Glutamatergic neuron (in vitro differentiated cells): ENCODE data around the gene CLK2. TPM values are rescaled to one million over a fixed set of nuclear protein-coding genes. Genes with fewer than 3 reads are reported as not detected.

Experiments used
- DNase-seq: peaks from one replicate; pipeline ENCODE4 v3.0.0; 2022
- H3K27ac Mint-ChIP-seq: one replicate; pipeline ENCODE4 v1.8.0; 2020; ENCODE audit warnings: mild to moderate bottlenecking, mixed read lengths, inconsistent platforms; ENCODE audit not compliant: unreplicated experiment
- H3K27me3 Mint-ChIP-seq: one replicate; pipeline ENCODE4 v1.8.0; 2020; ENCODE audit warnings: mild to moderate bottlenecking, moderate library complexity, mixed read lengths, inconsistent platforms; ENCODE audit not compliant: unreplicated experiment
- H3K36me3 Mint-ChIP-seq: one replicate; pipeline ENCODE4 v1.8.0; 2020; ENCODE audit warnings: mild to moderate bottlenecking, mixed read lengths, inconsistent platforms; ENCODE audit not compliant: unreplicated experiment
- H3K4me1 Mint-ChIP-seq: one replicate; pipeline ENCODE4 v1.8.0; 2020; ENCODE audit warnings: mild to moderate bottlenecking, low read depth, mixed read lengths, inconsistent platforms; ENCODE audit not compliant: unreplicated experiment
- H3K4me3 Mint-ChIP-seq: one replicate; pipeline ENCODE4 v1.8.0; 2020; ENCODE audit warnings: mild to moderate bottlenecking, mixed read lengths, inconsistent platforms; ENCODE audit not compliant: unreplicated experiment
- H3K9me3 Mint-ChIP-seq: one replicate; pipeline ENCODE4 v1.8.0; 2020; ENCODE audit warnings: mild to moderate bottlenecking, moderate library complexity, mixed read lengths, inconsistent platforms; ENCODE audit not compliant: unreplicated experiment
- total RNA-seq: library from RNA; stranded (reverse); fragmentation: NEBNext Ultra II Directional; extraction: Animal tissue kit (Norgen Biotek cat#: 25700); gene quantifications from one replicate; pipeline ENCODE4 v1.2.1, GENCODE V29; 2021; ENCODE audit not compliant: unreplicated experiment
- TF ChIP-seq, protein P1 (sequence below): fragments of 200-600 bp; sonication (generic); IDR thresholded peaks from one replicate; pipeline ENCODE4 v1.5.0; 2021; ENCODE audit not compliant: partially characterized antibody, unreplicated experiment

CLK2 gene
- total RNA-seq, 1 donor from 2014 or later: 74.8 TPM

DNA sequence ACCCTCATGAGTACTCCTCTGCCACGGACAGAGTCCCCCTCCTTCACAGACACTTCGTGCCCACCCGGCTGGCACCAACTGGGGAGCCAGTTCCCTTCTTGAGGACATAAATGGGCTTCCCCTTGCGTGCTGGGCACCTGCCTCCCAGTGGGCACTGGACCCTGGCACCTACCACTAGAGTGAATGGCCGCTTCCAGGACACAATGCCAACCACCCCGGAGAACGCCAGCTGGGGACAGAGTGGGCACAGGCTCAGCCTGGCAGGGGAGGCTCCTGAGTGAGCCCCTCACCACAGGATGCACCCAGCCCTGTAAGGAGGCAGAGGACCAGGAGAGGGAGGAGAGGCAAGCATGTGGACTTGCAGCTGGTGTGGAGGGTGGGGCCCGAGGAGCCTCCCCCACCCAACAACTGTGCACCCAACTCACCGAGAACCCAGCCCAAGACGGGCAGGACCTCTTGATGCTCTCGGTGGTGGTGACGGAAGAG, 19.0 kb downstream of the CLK2 start:
- peak overlapping the region; percentile 72 for H3K27ac Mint-ChIP-seq
- peaks cover 30% of the 10 kb centered on the region for H3K4me1 Mint-ChIP-seq
- H3K36me3 Mint-ChIP-seq: peaks cover 12% of the 10 kb centered on the region
- peaks cover 12% of the 10 kb centered on the region for H3K27me3 Mint-ChIP-seq
- peaks cover 12% of the 10 kb centered on the region for H3K9me3 Mint-ChIP-seq
- peak overlapping the region; percentile 80 for H3K4me3 Mint-ChIP-seq
- DNase-seq: no peak
- TF ChIP-seq, protein P1, sequence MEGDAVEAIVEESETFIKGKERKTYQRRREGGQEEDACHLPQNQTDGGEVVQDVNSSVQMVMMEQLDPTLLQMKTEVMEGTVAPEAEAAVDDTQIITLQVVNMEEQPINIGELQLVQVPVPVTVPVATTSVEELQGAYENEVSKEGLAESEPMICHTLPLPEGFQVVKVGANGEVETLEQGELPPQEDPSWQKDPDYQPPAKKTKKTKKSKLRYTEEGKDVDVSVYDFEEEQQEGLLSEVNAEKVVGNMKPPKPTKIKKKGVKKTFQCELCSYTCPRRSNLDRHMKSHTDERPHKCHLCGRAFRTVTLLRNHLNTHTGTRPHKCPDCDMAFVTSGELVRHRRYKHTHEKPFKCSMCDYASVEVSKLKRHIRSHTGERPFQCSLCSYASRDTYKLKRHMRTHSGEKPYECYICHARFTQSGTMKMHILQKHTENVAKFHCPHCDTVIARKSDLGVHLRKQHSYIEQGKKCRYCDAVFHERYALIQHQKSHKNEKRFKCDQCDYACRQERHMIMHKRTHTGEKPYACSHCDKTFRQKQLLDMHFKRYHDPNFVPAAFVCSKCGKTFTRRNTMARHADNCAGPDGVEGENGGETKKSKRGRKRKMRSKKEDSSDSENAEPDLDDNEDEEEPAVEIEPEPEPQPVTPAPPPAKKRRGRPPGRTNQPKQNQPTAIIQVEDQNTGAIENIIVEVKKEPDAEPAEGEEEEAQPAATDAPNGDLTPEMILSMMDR: no peak

DNA sequence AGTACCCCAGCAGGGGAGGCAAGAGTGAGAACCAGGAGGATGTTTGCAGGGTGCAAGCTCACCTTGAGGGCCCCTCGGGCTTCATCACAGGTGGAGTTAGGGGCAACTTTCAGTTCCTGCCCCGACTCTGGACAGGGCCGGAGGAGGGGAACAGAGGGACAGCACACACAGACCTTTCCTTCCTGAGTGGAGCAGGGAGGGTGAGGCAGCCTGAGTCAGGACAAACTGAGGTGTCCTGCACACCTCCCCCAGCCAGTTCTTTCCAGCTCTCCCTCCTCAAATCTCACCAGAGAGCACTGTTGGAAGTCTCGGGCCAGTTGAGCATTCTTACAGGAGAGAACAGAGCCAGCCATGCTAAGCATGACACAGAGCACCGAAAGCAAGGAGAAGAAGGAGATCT, 19.5 kb downstream of the CLK2 start:
- Mint-ChIP-seq H3K4me1 (peaks cover 30% of the 10 kb centered on the region), H3K27me3 (peaks cover 12% of the 10 kb centered on the region), H3K4me3 (peak overlapping the region; percentile 80), H3K9me3 (peaks cover 12% of the 10 kb centered on the region), H3K36me3 (peaks cover 12% of the 10 kb centered on the region), H3K27ac (peak overlapping the region; percentile 74)
- TF ChIP-seq, protein P1: no peak
- DNase-seq: no peak

DNA sequence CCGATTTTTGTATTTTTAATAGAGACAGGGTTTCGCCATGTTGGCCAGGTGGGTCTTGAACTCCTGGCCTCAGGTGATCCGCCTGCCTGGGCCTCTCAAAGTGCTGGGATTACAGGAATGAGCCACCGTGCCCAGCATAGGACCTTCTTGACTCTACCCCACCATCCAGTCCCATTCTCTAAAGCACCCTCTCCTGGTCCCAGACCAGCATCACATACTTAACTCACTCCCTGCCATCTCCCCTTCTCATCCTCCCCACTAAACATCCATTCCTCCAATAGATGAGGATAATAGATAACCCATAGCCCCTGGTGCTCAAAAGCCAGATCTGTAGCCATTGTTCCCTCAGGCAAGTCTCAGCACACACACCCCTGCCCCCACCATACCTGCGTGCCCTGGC, 20.1 kb downstream of the CLK2 start:
- Mint-ChIP-seq H3K36me3 (peaks cover 12% of the 10 kb centered on the region), H3K4me1 (peaks cover 30% of the 10 kb centered on the region), H3K27ac (peak overlapping the region; percentile 74), H3K9me3 (peaks cover 12% of the 10 kb centered on the region), H3K27me3 (peaks cover 12% of the 10 kb centered on the region), H3K4me3 (peak overlapping the region; percentile 80)
- TF ChIP-seq, protein P1: no peak
- no peak for DNase-seq

DNA sequence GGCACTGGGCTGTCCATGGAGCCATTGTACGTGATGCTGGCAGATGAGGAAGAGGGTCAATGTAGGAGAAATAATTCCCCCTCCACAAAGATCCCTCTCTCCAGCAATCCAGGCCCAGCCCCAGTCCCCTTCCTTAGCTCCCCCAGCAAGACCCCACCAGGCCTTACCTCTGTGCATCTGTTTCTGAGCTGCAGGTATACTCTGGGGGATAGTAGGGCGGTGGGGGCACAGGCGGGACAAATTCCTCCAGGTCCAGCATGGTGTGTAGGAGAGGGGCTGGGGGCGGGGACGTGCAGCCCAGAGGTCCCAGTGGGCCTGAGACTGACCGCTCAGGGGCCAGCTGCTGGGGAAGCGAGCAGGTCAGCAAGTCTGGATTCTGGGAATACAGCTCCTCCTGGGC, 21.7 kb downstream of the CLK2 start:
- TF ChIP-seq, protein P1: no peak
- H3K27ac Mint-ChIP-seq: no peak overlapping the region
- peak; percentile 33 for DNase-seq
- peaks cover 2% of the 10 kb centered on the region for H3K36me3 Mint-ChIP-seq
- H3K27me3 Mint-ChIP-seq: peaks cover 12% of the 10 kb centered on the region
- peaks cover 24% of the 10 kb centered on the region for H3K4me1 Mint-ChIP-seq
- no peak overlapping the region for H3K4me3 Mint-ChIP-seq
- H3K9me3 Mint-ChIP-seq: peaks cover 11% of the 10 kb centered on the region

DNA sequence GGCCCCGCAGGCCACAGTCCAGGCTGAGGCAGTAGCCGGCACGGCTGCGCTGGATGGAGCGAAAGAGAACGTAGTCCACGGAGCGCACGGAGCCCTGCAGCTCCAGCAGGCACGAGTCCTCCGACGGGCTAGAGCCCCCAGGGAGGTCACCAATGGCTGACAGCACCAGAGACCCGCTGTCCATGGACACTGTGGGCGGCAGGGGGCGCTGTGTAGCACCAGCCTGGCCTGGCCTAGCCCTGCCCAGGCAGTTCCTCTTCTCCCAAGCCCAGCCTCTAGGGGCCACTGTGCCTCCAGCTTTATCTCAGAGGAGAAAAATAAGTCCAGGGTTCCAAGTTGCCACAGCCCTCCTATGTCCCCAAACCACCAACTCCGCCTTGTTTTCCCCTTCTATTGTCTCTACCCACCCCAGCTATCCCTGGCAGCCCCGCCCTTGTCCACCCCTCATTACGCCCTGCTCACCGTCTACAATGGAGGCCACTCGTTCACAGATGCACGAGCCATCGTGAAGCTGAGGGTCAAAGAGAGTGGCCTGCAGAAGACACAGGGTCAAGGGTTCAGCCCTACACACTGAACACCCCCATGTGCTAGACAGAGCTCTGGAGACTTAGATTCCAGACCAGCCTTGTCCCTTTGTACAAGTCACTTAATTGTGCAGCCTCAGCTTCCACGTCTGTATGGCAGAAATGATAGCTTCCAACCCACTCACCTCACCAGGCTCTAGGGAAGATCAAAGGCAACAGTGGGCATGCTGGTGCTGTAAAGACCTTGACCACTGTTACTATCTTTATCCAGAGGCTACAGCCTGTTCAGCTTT, 22.5 kb downstream of the CLK2 start:
- peaks cover 7% of the 10 kb centered on the region for H3K36me3 Mint-ChIP-seq
- H3K9me3 Mint-ChIP-seq: peaks cover 11% of the 10 kb centered on the region
- H3K4me1 Mint-ChIP-seq: peaks cover 22% of the 10 kb centered on the region
- H3K27ac Mint-ChIP-seq: peak overlapping the region; percentile 55
- H3K27me3 Mint-ChIP-seq: peaks cover 12% of the 10 kb centered on the region
- peak overlapping the region; percentile 64 for H3K4me3 Mint-ChIP-seq
- TF ChIP-seq, protein P1: peak; percentile 98
- peak; percentile 100 for DNase-seq
